Colonic mucosa (tissue), 4 donors: ENCODE results near the gene CEP78. TPM values are rescaled to one million over a fixed set of nuclear protein-coding genes. Genes with fewer than 3 reads are reported as not detected.
"Not testable (repeated sequence)": the region's sequence is repeated elsewhere in the genome, so short reads cannot be mapped to it uniquely, and the experiment has no call there.

Source experiments
- DNase-seq: peaks from one replicate; pipeline ENCODE4 v3.0.0-alpha.2; 2020
- H3K27ac ChIP-seq: fragments of 200-600 bp; one replicate; pipeline ENCODE4 v1.8.0; 2021
- H3K27me3 ChIP-seq: fragments of 200-600 bp; one replicate; pipeline ENCODE4 v1.8.0; 2021
- H3K36me3 ChIP-seq: fragments of 200-600 bp; one replicate; pipeline ENCODE4 v1.8.0; 2021
- H3K4me1 ChIP-seq: fragments of 200-600 bp; one replicate; pipeline ENCODE4 v1.8.0; 2021; ENCODE audit warnings: mild to moderate bottlenecking
- H3K4me3 ChIP-seq: fragments of 200-600 bp; one replicate; pipeline ENCODE4 v1.8.0; 2021
- H3K9ac ChIP-seq, 2 donors: one replicate each; pipeline ENCODE4 v1.7.0; 2013; ENCODE audit warnings: control low read depth in 2 of 2, low read depth in 2 of 2, low read length in 2 of 2
- H3K9me3 ChIP-seq: fragments of 200-600 bp; one replicate; pipeline ENCODE4 v1.8.0; 2021
- CTCF ChIP-seq: fragments of 200-600 bp; IDR thresholded peaks from one replicate; pipeline ENCODE4 v1.8.0; 2022; ENCODE audit warnings: antibody characterized with exemption, mild to moderate bottlenecking
- intact Hi-C: fragments of 100-400 bp; cut with DNase I; formaldehyde crosslinking; loops from one replicate; pipeline ENCODE4 v1.14.1; 2022
- total RNA-seq, 2 donors: library from RNA; stranded (reverse); fragmentation: NEBNext Ultra II Directional in 1 of 2; extraction: Animal tissue kit (Norgen Biotek cat#: 25700) in 1 of 2; gene quantifications; one replicate each; pipeline ENCODE4 v1.2.1, GENCODE V29; 2021
- donor health status: healthy.
- donor health status: DM: no; HTN: no; CAD: no.
- donor health status: DM: no; HTN: no; CAD: no.

CEP78 gene
- total RNA-seq, 2 donors from 2014 or later = 10.6 to 42.5 TPM

DNA sequence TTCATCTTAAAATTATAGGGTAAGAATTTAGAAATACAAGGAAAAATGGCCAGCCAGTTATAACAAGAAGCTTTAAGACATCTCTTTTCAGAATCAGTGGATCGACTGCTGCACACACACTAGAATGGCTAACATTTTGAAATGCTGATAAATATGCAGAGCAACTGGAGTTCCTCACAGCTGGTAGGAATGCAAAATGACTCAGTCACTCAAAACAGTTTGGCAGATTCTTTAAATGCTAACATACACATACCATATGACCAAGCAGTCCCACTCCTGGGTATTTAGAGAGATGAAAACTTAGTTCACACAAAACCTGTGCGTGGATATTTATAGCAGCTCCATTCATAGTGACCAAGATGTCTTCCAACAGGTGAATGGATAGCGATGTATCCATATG lies 37.9 kb downstream of the CEP78 start:
- no peak overlapping the region for H3K27ac ChIP-seq
- no peaks in the 10 kb centered on the region for H3K9me3 ChIP-seq
- no peak overlapping the region for H3K4me3 ChIP-seq
- no peaks in the 10 kb centered on the region for H3K4me1 ChIP-seq
- intact Hi-C loops = no loop called here
- H3K27me3 ChIP-seq = no peaks in the 10 kb centered on the region
- no peak overlapping the region for H3K9ac ChIP-seq
- no peak for TF ChIP-seq CTCF
- no peaks in the 10 kb centered on the region for H3K36me3 ChIP-seq
- no peak for DNase-seq

DNA sequence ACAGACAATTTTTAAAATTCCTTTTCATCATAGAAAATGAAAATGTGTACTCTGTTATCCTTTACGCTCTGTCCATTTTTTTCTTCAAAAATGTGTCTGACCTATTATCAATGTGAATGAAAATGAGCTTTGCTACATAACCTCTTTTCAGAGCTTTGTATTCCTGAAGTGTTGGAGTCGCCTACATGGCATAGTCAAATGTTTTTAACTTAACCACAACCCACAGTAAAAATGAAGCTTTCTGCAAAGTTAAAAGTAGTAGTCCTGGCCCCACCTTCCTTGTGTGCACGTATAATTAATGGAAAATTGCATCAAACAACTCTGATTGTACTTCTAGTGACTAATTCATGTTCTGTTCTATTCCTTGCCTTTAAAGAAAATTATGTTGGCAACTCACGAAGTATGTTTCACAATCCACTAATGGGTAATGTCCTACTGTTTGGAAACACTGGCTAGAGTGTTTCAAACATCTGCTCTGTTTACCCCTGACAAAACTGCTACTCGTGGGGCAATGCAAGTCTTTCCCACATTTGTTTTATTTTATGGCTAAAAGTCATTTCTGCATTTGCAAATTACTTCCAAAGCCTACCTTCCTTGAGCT lies 42.4 kb downstream of the CEP78 start:
- H3K27ac ChIP-seq = no peak overlapping the region

DNA sequence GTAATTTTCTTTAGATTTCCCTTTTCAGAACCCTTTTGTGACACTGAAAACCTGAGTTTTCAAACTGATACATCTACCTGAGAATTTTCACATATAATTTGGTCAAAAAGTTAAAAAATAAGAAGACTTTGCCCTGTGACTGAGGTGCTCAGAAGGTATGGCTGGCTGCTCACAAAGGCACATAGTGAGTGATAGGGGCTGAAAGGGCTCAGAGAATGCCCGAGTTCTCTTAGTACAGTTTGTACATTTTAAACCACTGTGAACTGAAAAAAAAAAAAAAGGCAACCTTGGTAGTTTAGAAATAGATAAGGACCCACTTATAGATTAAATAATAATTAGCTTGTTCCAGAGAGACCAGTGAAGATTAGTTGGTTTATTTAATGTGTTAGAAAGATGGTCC lies 42.9 kb downstream of the CEP78 start:
- Histone ChIP-seq H3K27me3 (no peaks in the 10 kb centered on the region), H3K4me1 (no peaks in the 10 kb centered on the region), H3K9ac (no peak overlapping the region), H3K36me3 (no peaks in the 10 kb centered on the region), H3K4me3 (no peak overlapping the region), H3K9me3 (no peaks in the 10 kb centered on the region), H3K27ac (no peak overlapping the region)
- intact Hi-C loops = no loop called here
- DNase-seq = no peak
- TF ChIP-seq CTCF = no peak

More for the DNA sequence above, 42.4 kb downstream of the CEP78 start:
- TF ChIP-seq CTCF = no peak
- Histone ChIP-seq H3K36me3 (no peaks in the 10 kb centered on the region), H3K4me3 (no peak overlapping the region), H3K4me1 (no peaks in the 10 kb centered on the region), H3K27me3 (no peaks in the 10 kb centered on the region), H3K9me3 (no peaks in the 10 kb centered on the region), H3K9ac (no peak overlapping the region)
- intact Hi-C loops = no loop called here
- DNase-seq = no peak

GRCh38 chr9:78280982-78281668 lies 45.2 kb downstream of the CEP78 start:
- intact Hi-C loops = no loop called here
- H3K4me3 ChIP-seq = no peak overlapping the region
- no peak overlapping the region for H3K27ac ChIP-seq
- TF ChIP-seq CTCF = no peak
- H3K36me3 ChIP-seq = no peaks in the 10 kb centered on the region
- no peaks in the 10 kb centered on the region for H3K27me3 ChIP-seq
- no peaks in the 10 kb centered on the region for H3K4me1 ChIP-seq
- peak; percentile 43 for DNase-seq
- no peak overlapping the region for H3K9ac ChIP-seq
- H3K9me3 ChIP-seq = no peaks in the 10 kb centered on the region

DNA sequence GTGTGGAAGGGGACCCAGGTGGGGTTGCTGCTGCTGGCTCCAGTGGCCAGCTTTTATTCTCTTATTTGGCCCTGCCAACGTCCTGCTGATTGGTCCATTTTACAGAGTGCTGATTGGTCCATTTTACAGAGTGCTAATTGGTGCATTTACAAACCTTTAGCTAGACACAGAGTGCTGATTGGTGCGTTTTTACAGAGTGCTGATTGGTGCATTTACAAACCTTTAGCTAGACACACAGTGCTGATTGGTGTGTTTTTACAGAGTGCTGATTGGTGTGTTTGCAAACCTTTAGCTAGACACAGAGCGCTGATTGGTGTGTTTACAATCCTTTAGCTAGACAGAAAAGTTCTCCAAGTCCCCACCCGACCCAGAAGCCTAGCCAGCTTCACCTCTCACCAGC lies 48.3 kb downstream of the CEP78 start:
- H3K4me3 ChIP-seq, DNase-seq, H3K27me3 ChIP-seq, H3K36me3 ChIP-seq, H3K9me3 ChIP-seq, intact Hi-C loops, H3K4me1 ChIP-seq, H3K27ac ChIP-seq, H3K9ac ChIP-seq: not testable (repeated sequence)

- no peak for TF ChIP-seq CTCF
- no peaks in the 10 kb centered on the region for H3K36me3 ChIP-seq
- no peak overlapping the region for H3K9ac ChIP-seq
- no peak overlapping the region for H3K27ac ChIP-seq
- H3K9me3 ChIP-seq = no peaks in the 10 kb centered on the region
- DNase-seq = no peak
- H3K4me1 ChIP-seq = no peaks in the 10 kb centered on the region
- no peak overlapping the region for H3K4me3 ChIP-seq
- H3K27me3 ChIP-seq = no peaks in the 10 kb centered on the region
- intact Hi-C loops = no loop called here
Observed at GRCh38 chr9:78286125-78286524, 50.2 kb downstream of the CEP78 start.
